ENCODE results near the gene CD300LB. TPM values are rescaled to one million over a fixed set of nuclear protein-coding genes. Genes with fewer than 3 reads are reported as not detected.
"Not testable (repeated sequence)": the region's sequence is repeated elsewhere in the genome, so short reads cannot be mapped to it uniquely, and the experiment has no call there.

Gene CD300LB
- total RNA-seq (under 1 TPM; 0.71 to 0.99 TPM), polyA plus RNA-seq (ENCODE audit: insufficient read depth, low read depth, low replicate concordance) (0.30 TPM)
- long read RNA-seq, donor 1, result 0 reads
- long read RNA-seq, donor 2, result 0 reads

DNA sequence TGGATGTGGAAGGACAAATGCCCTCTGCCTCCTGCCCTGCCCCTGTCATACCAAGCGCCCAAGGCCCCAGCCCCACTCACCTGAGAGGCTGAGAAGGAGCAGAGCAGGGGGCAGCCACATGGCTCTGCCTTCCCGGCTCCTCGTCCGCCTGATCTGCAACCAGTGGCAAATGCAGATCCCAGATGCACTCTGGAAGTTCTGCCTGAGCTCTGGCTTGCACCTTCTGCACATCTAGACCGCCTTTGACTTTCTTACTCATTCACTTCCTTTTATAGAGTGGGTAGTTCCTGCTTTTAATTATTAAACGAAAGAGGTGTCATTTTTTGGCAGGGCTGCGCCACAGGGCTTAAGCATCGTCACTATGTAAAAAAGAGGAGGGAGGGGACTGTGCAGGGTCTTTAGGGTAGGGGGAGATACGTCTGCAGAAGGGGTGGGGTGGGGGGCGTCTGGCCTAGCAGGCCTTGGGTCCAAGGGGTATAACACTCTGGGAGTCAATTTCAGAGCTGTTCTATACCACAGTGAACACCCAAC lies at the start of gene CD300LB:
CD300LB (minus strand) TSS at position 245 of the 531 bp plus-strand sequence; CDS start at position 120, 125 bp downstream.
- Histone ChIP-seq H3K4me3 (peak within 1 kb of the TSS in 1 of 2 donors; percentile 31), H3K9me3 (no peaks in the 10 kb centered on the region), H3K36me3 (ENCODE audit: low read depth, missing control alignments) (no peaks in the 10 kb centered on the region), H3K4me1 (no peaks in the 10 kb centered on the region), H3K27ac (peak within 1 kb of the TSS in 1 of 2 donors; percentile 59), H3K27me3 (no peaks in the 10 kb centered on the region)
- 50 to 56% methylated on average over 10 of the region's 10 CpGs for WGBS, 2 donors
- DNase-seq, result no peak
- TF ChIP-seq, protein P1, sequence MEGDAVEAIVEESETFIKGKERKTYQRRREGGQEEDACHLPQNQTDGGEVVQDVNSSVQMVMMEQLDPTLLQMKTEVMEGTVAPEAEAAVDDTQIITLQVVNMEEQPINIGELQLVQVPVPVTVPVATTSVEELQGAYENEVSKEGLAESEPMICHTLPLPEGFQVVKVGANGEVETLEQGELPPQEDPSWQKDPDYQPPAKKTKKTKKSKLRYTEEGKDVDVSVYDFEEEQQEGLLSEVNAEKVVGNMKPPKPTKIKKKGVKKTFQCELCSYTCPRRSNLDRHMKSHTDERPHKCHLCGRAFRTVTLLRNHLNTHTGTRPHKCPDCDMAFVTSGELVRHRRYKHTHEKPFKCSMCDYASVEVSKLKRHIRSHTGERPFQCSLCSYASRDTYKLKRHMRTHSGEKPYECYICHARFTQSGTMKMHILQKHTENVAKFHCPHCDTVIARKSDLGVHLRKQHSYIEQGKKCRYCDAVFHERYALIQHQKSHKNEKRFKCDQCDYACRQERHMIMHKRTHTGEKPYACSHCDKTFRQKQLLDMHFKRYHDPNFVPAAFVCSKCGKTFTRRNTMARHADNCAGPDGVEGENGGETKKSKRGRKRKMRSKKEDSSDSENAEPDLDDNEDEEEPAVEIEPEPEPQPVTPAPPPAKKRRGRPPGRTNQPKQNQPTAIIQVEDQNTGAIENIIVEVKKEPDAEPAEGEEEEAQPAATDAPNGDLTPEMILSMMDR (IDR thresholded peaks at IDR 0.05), result no peak
- TF ChIP-seq POLR2A (IDR thresholded peaks at IDR 0.05), result no peak
- intact Hi-C loops (cut with DNase I; ENCODE audit: low total_unique reads), result no loop called here

DNA sequence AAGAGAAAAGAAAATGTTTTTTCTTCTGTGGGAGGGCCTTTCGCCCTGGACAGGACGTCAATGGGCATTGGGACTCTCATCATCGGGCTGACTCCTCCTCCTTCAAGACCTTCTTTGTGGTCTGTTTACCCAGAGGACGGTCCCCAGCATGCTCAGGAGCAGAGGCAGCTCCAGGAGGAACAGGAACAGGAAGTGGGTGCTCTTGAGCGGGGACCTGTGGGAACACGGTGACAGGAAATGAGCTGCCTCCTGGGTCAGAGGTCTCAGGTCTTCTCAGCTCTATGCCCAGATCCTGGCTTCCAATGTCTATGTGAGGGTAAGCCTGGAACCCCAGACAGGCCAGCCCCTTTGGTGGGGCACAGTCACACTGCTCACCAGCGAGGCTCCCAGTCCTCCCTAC lies 48.6 kb upstream of the CD300LB start:
- intact Hi-C loops (cut with DNase I; ENCODE audit: low total_unique reads), result no loop called here

DNA sequence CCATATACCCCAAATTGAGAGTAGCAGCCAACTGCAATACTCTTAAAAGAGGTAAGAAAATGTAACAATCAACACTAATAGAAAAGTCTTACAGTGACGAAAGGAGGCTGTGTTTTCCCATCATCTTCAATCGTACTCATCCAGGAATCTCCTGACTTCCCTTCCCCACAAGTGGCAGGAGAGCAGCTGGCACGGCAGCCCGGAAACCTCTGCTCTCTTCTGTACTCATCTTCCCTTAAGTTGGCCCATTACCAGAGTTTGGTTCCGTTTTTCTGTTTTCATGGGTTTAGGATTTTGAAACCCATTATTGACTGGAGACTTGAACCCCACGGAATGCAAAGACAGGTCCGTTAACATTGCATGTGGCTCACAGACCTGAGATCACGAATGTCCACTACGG lies 47.7 kb upstream of the CD300LB start:
- DNase-seq, result no peak
- no peaks in the 10 kb centered on the region for H3K36me3 ChIP-seq (ENCODE audit: low read depth, missing control alignments)
- H3K27ac ChIP-seq, result no peak overlapping the region
- intact Hi-C loops (cut with DNase I; ENCODE audit: low total_unique reads), result no loop called here
- H3K4me3 ChIP-seq, result no peak overlapping the region
- no peaks in the 10 kb centered on the region for H3K4me1 ChIP-seq
- TF ChIP-seq, protein P1 (IDR thresholded peaks at IDR 0.05), result no peak
- no peak for TF ChIP-seq POLR2A (IDR thresholded peaks at IDR 0.05)
- H3K9me3 ChIP-seq, result no peaks in the 10 kb centered on the region
- no peaks in the 10 kb centered on the region for H3K27me3 ChIP-seq
- WGBS, 2 donors, result 79 to 83% methylated on average over 9 of the region's 9 CpGs

More for the DNA sequence above, 48.6 kb upstream of the CD300LB start:
- no peak for TF ChIP-seq POLR2A (IDR thresholded peaks at IDR 0.05)
- TF ChIP-seq, protein P1 (IDR thresholded peaks at IDR 0.05), result no peak
- DNase-seq, result no peak
- Histone ChIP-seq H3K4me3 (no peak overlapping the region), H3K27ac (no peak overlapping the region), H3K4me1 (no peaks in the 10 kb centered on the region), H3K27me3 (no peaks in the 10 kb centered on the region), H3K36me3 (ENCODE audit: low read depth, missing control alignments) (no peaks in the 10 kb centered on the region), H3K9me3 (no peaks in the 10 kb centered on the region)
- 81 to 89% methylated on average over 7 of the region's 7 CpGs for WGBS, 2 donors

DNA sequence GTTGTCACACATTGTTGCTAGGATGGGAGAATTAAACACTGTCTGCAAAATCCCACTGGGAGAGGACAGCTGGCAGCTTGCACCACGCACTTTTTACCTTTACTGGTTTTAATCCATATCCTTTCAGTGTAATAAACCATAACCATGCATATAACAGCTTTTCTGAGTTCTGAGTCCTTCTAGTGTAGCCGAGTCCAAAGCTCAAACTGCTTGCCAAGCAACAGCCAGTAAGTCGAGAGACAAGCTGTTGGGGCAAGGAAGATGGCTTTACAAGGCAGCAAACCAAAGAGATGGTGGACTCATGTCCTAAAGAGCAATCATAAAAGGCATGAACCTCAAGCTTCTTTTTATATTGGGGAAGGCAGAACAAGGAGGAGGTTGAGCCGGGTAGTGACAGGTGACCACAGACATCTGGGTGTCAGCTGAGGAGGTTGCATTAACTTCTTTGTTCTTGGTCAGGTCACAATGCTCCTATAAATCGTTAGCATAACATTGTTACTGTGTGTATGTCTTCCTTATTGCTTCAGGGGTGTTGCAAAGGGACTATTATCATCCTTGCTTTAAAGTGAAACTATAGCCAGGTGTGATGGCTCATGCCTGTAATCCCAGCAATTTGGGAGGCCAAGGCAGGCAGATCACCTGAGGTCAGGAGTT lies 43.3 kb upstream of the CD300LB start:
- 67 to 71% methylated on average over 5 of the region's 5 CpGs for WGBS, 2 donors
- Histone ChIP-seq H3K27me3 (no peaks in the 10 kb centered on the region), H3K27ac (no peak overlapping the region), H3K4me1 (no peaks in the 10 kb centered on the region), H3K4me3 (no peak overlapping the region), H3K9me3 (no peaks in the 10 kb centered on the region), H3K36me3 (ENCODE audit: low read depth, missing control alignments) (no peaks in the 10 kb centered on the region)
- DNase-seq, result no peak
- TF ChIP-seq, protein P1 (IDR thresholded peaks at IDR 0.05), result no peak
- TF ChIP-seq POLR2A (IDR thresholded peaks at IDR 0.05), result no peak
- intact Hi-C loops (cut with DNase I; ENCODE audit: low total_unique reads), result no loop called here

DNA sequence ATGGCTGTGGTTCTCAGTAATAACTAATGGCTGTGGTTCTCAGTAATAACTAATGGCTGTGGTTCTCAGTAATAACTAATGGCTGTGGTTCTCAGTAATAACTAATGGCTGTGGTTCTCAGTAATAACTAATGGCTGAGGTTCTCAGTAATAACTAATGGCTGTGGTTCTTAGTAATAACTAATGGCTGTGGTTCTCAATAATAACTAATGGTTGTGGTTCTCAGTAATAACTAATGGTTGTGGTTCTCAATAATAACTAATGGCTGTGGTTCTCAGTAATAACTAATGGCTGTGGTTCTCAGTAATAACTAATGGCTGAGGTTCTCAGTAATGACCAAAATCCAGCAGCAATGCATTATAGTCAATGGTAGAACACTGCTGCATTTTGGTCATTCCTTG lies 42.4 kb upstream of the CD300LB start:
- H3K4me1 ChIP-seq; H3K9me3 ChIP-seq; H3K27ac ChIP-seq; H3K27me3 ChIP-seq; H3K4me3 ChIP-seq; intact Hi-C loops (cut with DNase I; ENCODE audit: low total_unique reads); DNase-seq; H3K36me3 ChIP-seq (ENCODE audit: low read depth, missing control alignments): not testable (repeated sequence)

All from testis (tissue), 5 donors.